ENCODE data around the gene NRCAM.
"Not testable (repeated sequence)": the region's sequence is repeated elsewhere in the genome, so short reads cannot be mapped to it uniquely, and the experiment has no call there.

The NRCAM gene

GRCh38 chr7:108484137-108484536, 27.9 kb upstream of the NRCAM start:
- H3K9ac ChIP-seq (ENCODE audit: low read length) = no peak overlapping the region
- no peak overlapping the region for H3K4me3 ChIP-seq (ENCODE audit: low read depth in 1 of 2, low read length in 2 of 2)
- no peaks in the 10 kb centered on the region for H3K9me3 ChIP-seq (ENCODE audit: low read length)
- H3K4me1 ChIP-seq (ENCODE audit: insufficient read depth, low read length) = no peaks in the 10 kb centered on the region
- H3K36me3 ChIP-seq (ENCODE audit: insufficient read depth, low read length) = peaks cover 7% of the 10 kb centered on the region
- no peak overlapping the region for H3K27ac ChIP-seq (ENCODE audit: low read depth, low read length)
- H3K27me3 ChIP-seq (ENCODE audit: control insufficient read depth in 1 of 2, insufficient read depth in 2 of 2, low read length in 2 of 2) = no peaks in the 10 kb centered on the region

DNA sequence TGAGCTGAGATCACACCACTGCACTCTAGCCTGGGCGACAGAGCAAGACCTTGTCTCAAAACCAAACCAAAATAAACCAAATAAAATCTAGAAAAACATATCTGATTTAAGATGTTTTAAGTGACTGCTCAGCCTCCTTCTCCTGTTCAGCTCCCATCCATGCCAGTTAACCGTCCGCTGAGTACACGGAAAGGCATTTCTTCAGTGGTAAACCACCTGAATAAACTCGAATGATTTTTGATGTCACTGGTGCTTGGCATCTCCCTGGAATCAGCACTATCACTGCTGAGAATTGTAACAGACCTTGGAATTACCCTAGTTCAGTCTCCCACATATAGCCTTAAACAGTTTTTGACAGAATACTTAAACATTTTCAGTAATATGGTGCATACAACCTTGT, 24.1 kb upstream of the NRCAM start:
- no peak overlapping the region for H3K9ac ChIP-seq (ENCODE audit: low read length)
- no peaks in the 10 kb centered on the region for H3K4me1 ChIP-seq (ENCODE audit: insufficient read depth, low read length)
- peaks cover 13% of the 10 kb centered on the region for H3K36me3 ChIP-seq (ENCODE audit: insufficient read depth, low read length)
- no peaks in the 10 kb centered on the region for H3K9me3 ChIP-seq (ENCODE audit: low read length)
- H3K27ac ChIP-seq (ENCODE audit: low read depth, low read length) = no peak overlapping the region
- H3K4me3 ChIP-seq (ENCODE audit: low read depth in 1 of 2, low read length in 2 of 2) = no peak overlapping the region
- no peaks in the 10 kb centered on the region for H3K27me3 ChIP-seq (ENCODE audit: control insufficient read depth in 1 of 2, insufficient read depth in 2 of 2, low read length in 2 of 2)

GRCh38 chr7:108479751-108480150, 23.5 kb upstream of the NRCAM start:
- H3K9ac ChIP-seq (ENCODE audit: low read length) = no peak overlapping the region
- H3K4me1 ChIP-seq (ENCODE audit: insufficient read depth, low read length) = no peaks in the 10 kb centered on the region
- H3K4me3 ChIP-seq (ENCODE audit: low read depth in 1 of 2, low read length in 2 of 2) = no peak overlapping the region
- H3K27me3 ChIP-seq (ENCODE audit: control insufficient read depth in 1 of 2, insufficient read depth in 2 of 2, low read length in 2 of 2) = no peaks in the 10 kb centered on the region
- no peaks in the 10 kb centered on the region for H3K9me3 ChIP-seq (ENCODE audit: low read length)
- H3K27ac ChIP-seq (ENCODE audit: low read depth, low read length) = no peak overlapping the region
- H3K36me3 ChIP-seq (ENCODE audit: insufficient read depth, low read length) = peaks cover 13% of the 10 kb centered on the region

DNA sequence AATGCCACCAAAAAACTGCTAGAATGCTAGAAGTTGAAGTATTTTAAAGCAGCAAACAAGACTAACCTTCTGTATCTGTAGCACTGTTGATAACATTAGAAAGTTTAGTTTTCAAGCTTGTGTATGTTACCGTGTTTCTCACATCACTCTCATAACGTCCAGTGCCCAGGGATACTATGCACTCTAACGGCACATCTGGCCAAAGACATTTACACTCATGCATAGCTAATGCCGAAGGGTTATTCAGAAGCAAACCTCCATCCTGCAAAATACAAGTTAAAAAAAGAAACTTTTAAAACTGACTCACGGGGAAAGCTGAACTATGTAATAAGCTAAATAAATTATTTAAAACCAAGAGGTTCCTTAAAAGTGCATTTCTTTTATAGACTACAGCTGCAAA, 22.9 kb upstream of the NRCAM start:
- no peak overlapping the region for H3K4me3 ChIP-seq (ENCODE audit: low read depth in 1 of 2, low read length in 2 of 2)
- no peaks in the 10 kb centered on the region for H3K9me3 ChIP-seq (ENCODE audit: low read length)
- no peaks in the 10 kb centered on the region for H3K4me1 ChIP-seq (ENCODE audit: insufficient read depth, low read length)
- peaks cover 13% of the 10 kb centered on the region for H3K36me3 ChIP-seq (ENCODE audit: insufficient read depth, low read length)
- H3K9ac ChIP-seq (ENCODE audit: low read length) = no peak overlapping the region
- H3K27ac ChIP-seq (ENCODE audit: low read depth, low read length) = no peak overlapping the region
- no peaks in the 10 kb centered on the region for H3K27me3 ChIP-seq (ENCODE audit: control insufficient read depth in 1 of 2, insufficient read depth in 2 of 2, low read length in 2 of 2)

DNA sequence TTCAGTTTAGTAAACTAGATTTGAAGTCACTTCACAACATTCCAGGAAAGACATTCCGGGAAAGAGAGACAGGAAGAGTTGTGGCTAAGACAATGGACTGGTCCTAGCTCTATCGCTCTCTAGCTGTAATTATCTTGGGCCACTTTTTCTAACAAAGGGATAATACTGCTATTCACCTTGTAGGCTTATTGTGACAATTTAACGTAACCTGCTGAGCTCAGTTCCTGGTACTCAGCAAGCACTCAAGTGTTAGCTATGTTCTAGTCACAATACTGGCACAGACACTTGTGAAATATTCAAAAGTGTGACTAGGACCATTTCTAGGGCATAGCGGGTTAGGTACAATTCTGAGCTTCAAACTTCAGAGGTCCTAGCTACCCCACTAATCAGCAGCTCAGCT, 12.0 kb upstream of the NRCAM start:
- Histone ChIP-seq H3K9me3 (ENCODE audit: low read length) (no peaks in the 10 kb centered on the region), H3K36me3 (ENCODE audit: insufficient read depth, low read length) (no peaks in the 10 kb centered on the region), H3K27me3 (ENCODE audit: control insufficient read depth in 1 of 2, insufficient read depth in 2 of 2, low read length in 2 of 2) (no peaks in the 10 kb centered on the region), H3K9ac (ENCODE audit: low read length) (no peak overlapping the region), H3K4me1 (ENCODE audit: insufficient read depth, low read length) (no peaks in the 10 kb centered on the region), H3K27ac (ENCODE audit: low read depth, low read length) (no peak overlapping the region), H3K4me3 (ENCODE audit: low read depth in 1 of 2, low read length in 2 of 2) (no peak overlapping the region)

DNA sequence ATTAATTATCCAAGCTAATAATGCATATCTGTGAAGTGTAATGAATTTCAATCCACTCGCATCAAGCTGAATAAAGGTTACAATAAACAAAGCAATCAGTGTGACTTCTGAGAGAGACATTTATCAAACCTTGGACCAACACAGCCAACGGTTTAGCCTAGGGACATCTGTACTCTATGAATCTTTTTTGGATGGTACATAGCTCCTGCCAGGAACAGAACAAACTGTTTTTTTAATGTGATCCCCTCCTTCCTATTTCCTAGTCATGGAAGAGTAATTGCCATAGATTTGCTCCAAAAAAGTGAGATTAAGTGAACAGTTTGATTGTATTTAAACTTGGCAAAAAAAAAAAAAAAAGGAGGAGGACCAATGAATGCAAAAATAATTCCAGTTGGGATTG, 11.2 kb upstream of the NRCAM start:
- Histone ChIP-seq H3K4me3 (ENCODE audit: low read depth in 1 of 2, low read length in 2 of 2) (no peak overlapping the region), H3K9ac (ENCODE audit: low read length) (no peak overlapping the region), H3K9me3 (ENCODE audit: low read length) (no peaks in the 10 kb centered on the region), H3K36me3 (ENCODE audit: insufficient read depth, low read length) (no peaks in the 10 kb centered on the region), H3K4me1 (ENCODE audit: insufficient read depth, low read length) (no peaks in the 10 kb centered on the region), H3K27me3 (ENCODE audit: control insufficient read depth in 1 of 2, insufficient read depth in 2 of 2, low read length in 2 of 2) (no peaks in the 10 kb centered on the region), H3K27ac (ENCODE audit: low read depth, low read length) (no peak overlapping the region)

GRCh38 chr7:108466322-108466721, 10.1 kb upstream of the NRCAM start:
- not testable (repeated sequence) for H3K27ac ChIP-seq (ENCODE audit: low read depth, low read length); H3K4me1 ChIP-seq (ENCODE audit: insufficient read depth, low read length); H3K4me3 ChIP-seq (ENCODE audit: low read depth in 1 of 2, low read length in 2 of 2); H3K36me3 ChIP-seq (ENCODE audit: insufficient read depth, low read length); H3K27me3 ChIP-seq (ENCODE audit: control insufficient read depth in 1 of 2, insufficient read depth in 2 of 2, low read length in 2 of 2); H3K9me3 ChIP-seq (ENCODE audit: low read length); H3K9ac ChIP-seq (ENCODE audit: low read length)

DNA sequence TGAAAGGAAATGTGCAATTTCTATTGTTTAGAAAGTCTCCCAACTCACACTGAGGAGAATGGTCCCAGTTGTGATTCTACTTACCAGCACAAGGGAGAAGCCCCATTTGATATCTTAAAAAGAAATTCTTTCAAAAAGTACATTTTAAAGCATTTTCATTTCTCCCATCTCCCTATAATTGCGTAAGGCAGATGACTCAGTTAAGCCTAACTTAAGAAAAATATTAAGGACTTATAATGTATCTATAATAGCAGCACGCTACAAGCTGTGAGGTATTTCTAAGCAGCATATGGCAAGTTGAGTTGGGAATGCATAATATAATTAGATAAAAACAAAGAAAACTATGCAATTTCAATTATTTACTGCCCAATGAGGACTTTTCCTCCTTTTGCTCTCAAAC, 8.5 kb upstream of the NRCAM start:
- Histone ChIP-seq H3K27ac (ENCODE audit: low read depth, low read length) (no peak overlapping the region), H3K36me3 (ENCODE audit: insufficient read depth, low read length) (no peaks in the 10 kb centered on the region)

DNA sequence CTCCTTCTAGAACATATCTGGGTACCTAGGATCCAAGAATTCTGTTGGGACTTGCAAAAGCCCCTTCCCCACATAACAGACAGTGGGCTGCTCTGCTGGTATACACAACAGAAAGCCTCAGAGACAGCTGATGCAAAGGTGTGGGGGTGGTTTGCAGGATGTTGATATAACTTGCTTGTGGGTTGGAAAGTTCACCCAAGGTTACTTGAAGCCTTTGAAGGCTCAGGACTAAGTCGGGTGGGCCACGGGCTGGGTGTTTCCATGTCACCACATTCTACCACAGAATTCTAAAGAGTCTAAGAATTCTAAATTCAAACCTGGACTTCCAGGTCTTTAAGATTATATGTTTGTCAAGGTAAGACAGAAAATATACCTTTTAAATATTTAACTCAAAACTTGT, 7.4 kb upstream of the NRCAM start:
- no peak overlapping the region for H3K27ac ChIP-seq (ENCODE audit: low read depth, low read length)
- H3K4me1 ChIP-seq (ENCODE audit: insufficient read depth, low read length) = no peaks in the 10 kb centered on the region
- peaks cover 0 to 5% of the 10 kb centered on the region in 2 donors for H3K27me3 ChIP-seq (ENCODE audit: control insufficient read depth in 1 of 2, insufficient read depth in 2 of 2, low read length in 2 of 2)
- no peak overlapping the region for H3K4me3 ChIP-seq (ENCODE audit: low read depth in 1 of 2, low read length in 2 of 2)
- H3K9me3 ChIP-seq (ENCODE audit: low read length) = no peaks in the 10 kb centered on the region
- H3K36me3 ChIP-seq (ENCODE audit: insufficient read depth, low read length) = no peaks in the 10 kb centered on the region
- H3K9ac ChIP-seq (ENCODE audit: low read length) = no peak overlapping the region

More for the DNA sequence above, 8.5 kb upstream of the NRCAM start:
- H3K27me3 ChIP-seq (ENCODE audit: control insufficient read depth in 1 of 2, insufficient read depth in 2 of 2, low read length in 2 of 2) = no peaks in the 10 kb centered on the region
- no peak overlapping the region for H3K9ac ChIP-seq (ENCODE audit: low read length)
- no peaks in the 10 kb centered on the region for H3K9me3 ChIP-seq (ENCODE audit: low read length)
- no peaks in the 10 kb centered on the region for H3K4me1 ChIP-seq (ENCODE audit: insufficient read depth, low read length)
- no peak overlapping the region for H3K4me3 ChIP-seq (ENCODE audit: low read depth in 1 of 2, low read length in 2 of 2)

- H3K9ac ChIP-seq (ENCODE audit: low read length) = no peak overlapping the region
- no peaks in the 10 kb centered on the region for H3K9me3 ChIP-seq (ENCODE audit: low read length)
- no peak overlapping the region for H3K4me3 ChIP-seq (ENCODE audit: low read depth in 1 of 2, low read length in 2 of 2)
- peaks cover 0 to 20% of the 10 kb centered on the region in 2 donors for H3K27me3 ChIP-seq (ENCODE audit: control insufficient read depth in 1 of 2, insufficient read depth in 2 of 2, low read length in 2 of 2)
- no peaks in the 10 kb centered on the region for H3K36me3 ChIP-seq (ENCODE audit: insufficient read depth, low read length)
- no peak overlapping the region for H3K27ac ChIP-seq (ENCODE audit: low read depth, low read length)
- H3K4me1 ChIP-seq (ENCODE audit: insufficient read depth, low read length) = no peaks in the 10 kb centered on the region
Observed at GRCh38 chr7:108461840-108462239, 5.6 kb upstream of the NRCAM start.

DNA sequence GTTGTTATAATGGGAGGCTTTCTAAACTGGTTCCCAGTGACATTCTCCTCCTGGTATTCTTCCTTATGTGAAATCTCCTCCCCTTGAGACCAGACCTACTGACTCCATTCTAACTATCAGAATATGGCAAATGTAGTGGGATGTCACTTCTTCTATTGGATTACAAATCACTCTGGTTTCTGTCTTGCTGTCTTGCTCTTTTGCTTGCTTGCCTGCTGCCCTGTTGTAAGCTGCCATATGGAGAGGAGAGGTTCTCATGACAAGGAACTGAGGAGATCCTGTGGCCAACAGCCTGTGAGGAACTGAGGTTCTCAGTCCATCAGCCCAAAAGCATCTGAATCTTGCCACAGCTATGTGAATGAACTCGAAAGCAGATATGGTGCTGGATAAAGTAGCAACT, 4.7 kb upstream of the NRCAM start:
- H3K27me3 ChIP-seq (ENCODE audit: control insufficient read depth in 1 of 2, insufficient read depth in 2 of 2, low read length in 2 of 2) = peaks cover 0 to 26% of the 10 kb centered on the region in 2 donors
- no peaks in the 10 kb centered on the region for H3K4me1 ChIP-seq (ENCODE audit: insufficient read depth, low read length)
- H3K9me3 ChIP-seq (ENCODE audit: low read length) = no peaks in the 10 kb centered on the region
- H3K27ac ChIP-seq (ENCODE audit: low read depth, low read length) = no peak overlapping the region
- no peak overlapping the region for H3K9ac ChIP-seq (ENCODE audit: low read length)
- no peaks in the 10 kb centered on the region for H3K36me3 ChIP-seq (ENCODE audit: insufficient read depth, low read length)
- H3K4me3 ChIP-seq (ENCODE audit: low read depth in 1 of 2, low read length in 2 of 2) = no peak overlapping the region

- Histone ChIP-seq H3K36me3 (ENCODE audit: insufficient read depth, low read length) (no peaks in the 10 kb centered on the region), H3K4me3 (ENCODE audit: low read depth in 1 of 2, low read length in 2 of 2) (no peak overlapping the region), H3K4me1 (ENCODE audit: insufficient read depth, low read length) (peaks cover 5% of the 10 kb centered on the region), H3K9ac (ENCODE audit: low read length) (no peak overlapping the region), H3K27me3 (ENCODE audit: control insufficient read depth in 1 of 2, insufficient read depth in 2 of 2, low read length in 2 of 2) (peaks cover 0 to 35% of the 10 kb centered on the region in 2 donors), H3K9me3 (ENCODE audit: low read length) (no peaks in the 10 kb centered on the region), H3K27ac (ENCODE audit: low read depth, low read length) (no peak overlapping the region)
Observed at GRCh38 chr7:108459922-108460551, 3.8 kb upstream of the NRCAM start.
